BLaER1 treated with 17β-estradiol and CSF1 and Interleukin-3, amounts not matched to agents 10 nM and 100 nM (cell line): ENCODE data around the gene PIK3C2B.
A peak's percentile ranks its signal among the peaks of the same experiment; 100 is the strongest.

Experiments
- H3K27ac ChIP-seq, 11 experiments: shearing (Covaris generic); formaldehyde crosslinking; 2 replicates each; pipeline ENCODE4 v1.8.1; 2022
- H3K27me3 ChIP-seq, 11 experiments: shearing (Covaris generic); formaldehyde crosslinking; 2 replicates each; pipeline ENCODE4 v1.8.1; 2022
- H3K36me3 ChIP-seq, 11 experiments: shearing (Covaris generic); formaldehyde crosslinking; 2 replicates each; pipeline ENCODE4 v1.8.1; 2022
- H3K4me1 ChIP-seq, 10 experiments: shearing (Covaris generic); formaldehyde crosslinking; 2 replicates each; pipeline ENCODE4 v1.8.1; 2022
- H3K4me2 ChIP-seq, 11 experiments: shearing (Covaris generic); formaldehyde crosslinking; 2 replicates each; pipeline ENCODE4 v1.8.1; 2022
- H3K4me3 ChIP-seq, 10 experiments: shearing (Covaris generic); formaldehyde crosslinking; 2 replicates each; pipeline ENCODE4 v1.8.1; 2022
- H3K9ac ChIP-seq, 11 experiments: shearing (Covaris generic); formaldehyde crosslinking; 2 replicates each; pipeline ENCODE4 v1.8.1; 2022
- H3K9me3 ChIP-seq, 11 experiments: shearing (Covaris generic); formaldehyde crosslinking; replicated peaks in 1 of 11; 2 replicates each; pipeline ENCODE4 v1.8.1; 2022
- H4K20me1 ChIP-seq, 11 experiments: shearing (Covaris generic); formaldehyde crosslinking; 2 replicates each; pipeline ENCODE4 v1.8.1; 2022
- Cebpa-rat ChIP-seq, 11 experiments: shearing (Covaris generic); IDR thresholded peaks; 2 replicates each; pipeline ENCODE4 v1.8.1; 2022

PIK3C2B gene

GRCh38 chr1:204450461-204451257, 43.9 kb downstream of the PIK3C2B start:
- Histone ChIP-seq H3K27ac (peak overlapping the region in 10 of 11 experiments; percentile 9 to 74 (median 49); a peak in 18 of 22 replicates), H3K9ac (peak overlapping the region in 10 of 11 experiments; percentile 11 to 70 (median 52); a peak in 17 of 22 replicates), H3K4me1 (peaks cover 71 to 97% (median 87%) of the 10 kb centered on the region in 10 experiments), H3K4me3 (peak overlapping the region in 1 of 10 experiments; percentile 10; a peak in 1 of 20 replicates), H3K27me3 (no peaks in the 10 kb centered on the region), H3K9me3 (no peaks in the 10 kb centered on the region), H3K4me2 (peak overlapping the region; percentile 44 to 90 (median 81)), H3K36me3 (peaks cover 33 to 98% (median 84%) of the 10 kb centered on the region in 11 experiments), H4K20me1 (peaks cover 0 to 6% (median 0%) of the 10 kb centered on the region in 11 experiments; a peak in 4 of 22 replicates)
- TF ChIP-seq Cebpa-rat (IDR thresholded peaks at IDR 0.05) = no peak

DNA sequence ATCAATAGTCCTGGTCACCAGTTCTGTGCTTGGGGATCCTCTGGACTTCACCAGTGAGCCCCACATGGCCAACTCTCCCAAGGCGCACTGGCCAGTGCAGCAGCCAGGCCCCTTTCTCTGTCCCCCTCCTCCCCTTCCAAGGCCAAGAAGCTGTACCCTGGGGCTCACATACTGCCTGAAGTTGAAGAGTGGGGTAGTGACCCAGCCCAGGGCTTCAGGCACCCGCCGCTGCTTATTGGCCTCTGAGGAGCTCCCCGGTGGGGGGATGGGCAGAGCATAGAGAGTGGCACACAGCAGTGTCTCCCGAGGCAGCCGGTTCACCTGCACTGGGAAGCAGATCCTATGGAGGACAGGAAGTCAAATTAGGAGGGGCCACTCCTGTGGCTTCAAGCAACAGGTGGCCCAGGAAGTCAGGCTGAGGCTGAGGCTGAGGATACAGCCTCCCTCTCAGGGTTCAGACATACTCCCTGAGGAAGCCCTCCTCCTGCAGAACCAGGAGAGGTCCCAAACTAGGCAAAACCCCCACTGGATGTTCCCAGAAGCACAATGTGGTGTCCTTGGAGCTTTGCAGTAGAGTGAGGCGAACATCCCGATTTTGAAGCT, 44.8 kb downstream of the PIK3C2B start:
- Histone ChIP-seq H3K4me2 (peak overlapping the region; percentile 44 to 90 (median 81); a peak in 21 of 22 replicates), H3K4me1 (peaks cover 71 to 93% (median 88%) of the 10 kb centered on the region in 10 experiments), H4K20me1 (peaks cover 0 to 6% (median 0%) of the 10 kb centered on the region in 11 experiments; a peak in 4 of 22 replicates), H3K4me3 (no peak overlapping the region), H3K9ac (no peak overlapping the region), H3K27me3 (no peaks in the 10 kb centered on the region), H3K27ac (peak overlapping the region in 8 of 11 experiments; percentile 26 to 74 (median 58); a peak in 12 of 22 replicates), H3K36me3 (peaks cover 33 to 98% (median 85%) of the 10 kb centered on the region in 11 experiments), H3K9me3 (no peaks in the 10 kb centered on the region)
- no peak for TF ChIP-seq Cebpa-rat (IDR thresholded peaks at IDR 0.05)

DNA sequence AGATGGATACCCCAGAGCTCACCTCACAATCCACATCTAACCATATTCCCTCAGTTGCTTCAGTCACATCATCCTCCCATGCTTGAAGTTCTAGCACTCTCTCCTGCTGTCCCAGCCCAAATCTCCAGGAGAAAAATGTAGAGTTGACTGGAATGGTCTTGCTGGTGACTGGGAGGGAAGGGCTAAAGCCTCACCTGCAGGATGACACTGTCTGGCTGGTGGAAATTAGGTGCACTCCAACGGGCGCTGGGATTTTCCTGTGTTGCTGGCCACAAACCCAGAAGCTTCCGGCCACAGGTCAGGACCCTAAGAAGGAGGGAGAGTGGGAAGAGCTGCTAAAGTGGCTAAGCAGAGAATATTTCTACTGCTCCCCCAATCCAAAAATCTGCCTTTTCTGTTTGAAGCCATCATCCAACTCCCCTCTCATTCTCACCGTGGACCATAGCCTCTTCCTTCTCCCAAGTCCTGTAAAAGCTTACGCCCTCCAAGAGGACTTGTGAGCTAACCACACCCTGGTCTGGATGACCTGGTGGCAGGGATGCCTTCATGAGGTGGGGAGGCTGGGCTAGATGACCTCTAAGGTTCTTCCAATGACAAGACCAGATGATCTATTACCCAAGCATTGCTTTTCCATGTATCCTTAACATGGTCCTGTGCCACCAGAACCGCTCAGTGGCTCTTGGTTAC, 45.5 kb downstream of the PIK3C2B start:
- Histone ChIP-seq H3K27ac (peak overlapping the region in 8 of 11 experiments; percentile 25 to 74 (median 58); a peak in 15 of 22 replicates), H3K4me2 (peak overlapping the region; percentile 42 to 90 (median 81)), H4K20me1 (peaks cover 0 to 6% (median 0%) of the 10 kb centered on the region in 11 experiments; a peak in 4 of 22 replicates), H3K9ac (peak overlapping the region in 3 of 11 experiments; percentile 11 to 48 (median 36); a peak in 4 of 22 replicates), H3K36me3 (peaks cover 34 to 98% (median 85%) of the 10 kb centered on the region in 11 experiments), H3K4me3 (no peak overlapping the region), H3K27me3 (no peaks in the 10 kb centered on the region), H3K9me3 (no peaks in the 10 kb centered on the region), H3K4me1 (peaks cover 71 to 87% (median 84%) of the 10 kb centered on the region in 10 experiments)
- no peak for TF ChIP-seq Cebpa-rat (IDR thresholded peaks at IDR 0.05)

- no peaks in the 10 kb centered on the region for H3K9me3 ChIP-seq
- peak overlapping the region; percentile 42 to 90 (median 81) for H3K4me2 ChIP-seq
- H3K9ac ChIP-seq = peak overlapping the region in 3 of 11 experiments; percentile 36 to 48 (median 37); a peak in 7 of 22 replicates
- peaks cover 70 to 80% (median 78%) of the 10 kb centered on the region in 10 experiments for H3K4me1 ChIP-seq
- H3K27me3 ChIP-seq = no peaks in the 10 kb centered on the region
- peaks cover 41 to 98% (median 87%) of the 10 kb centered on the region in 11 experiments for H3K36me3 ChIP-seq
- H3K4me3 ChIP-seq = no peak overlapping the region
- H4K20me1 ChIP-seq = peaks cover 0 to 6% (median 0%) of the 10 kb centered on the region in 11 experiments; a peak in 4 of 22 replicates
- no peak for TF ChIP-seq Cebpa-rat (IDR thresholded peaks at IDR 0.05)
- H3K27ac ChIP-seq = peak overlapping the region in 8 of 11 experiments; percentile 25 to 74 (median 60); a peak in 16 of 22 replicates
These were observed 46.2 kb downstream of the PIK3C2B start for GRCh38 chr1:204448344-204448964.

DNA sequence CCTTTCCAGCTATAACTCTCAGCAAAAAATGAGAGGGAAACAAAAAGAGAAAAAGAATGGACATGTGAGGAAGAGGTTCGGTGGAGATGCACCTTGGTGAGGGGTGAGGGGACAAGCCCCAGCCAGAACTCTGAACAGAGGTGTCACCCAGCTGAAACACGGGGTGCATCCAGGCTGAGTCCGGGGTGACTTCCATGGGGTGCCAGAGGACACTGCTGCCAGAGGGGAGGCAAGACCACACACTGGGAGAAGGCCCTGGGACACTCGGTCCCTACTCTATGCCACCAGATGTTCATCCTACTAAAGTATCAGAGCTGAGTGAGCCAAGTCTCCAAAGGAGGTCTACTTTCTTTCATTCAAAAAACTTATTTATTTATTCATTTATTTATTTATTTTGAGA, 46.9 kb downstream of the PIK3C2B start:
- Histone ChIP-seq H4K20me1 (peaks cover 0 to 6% (median 0%) of the 10 kb centered on the region in 11 experiments; a peak in 4 of 22 replicates), H3K9ac (peak overlapping the region in 7 of 11 experiments; percentile 18 to 48 (median 34); a peak in 8 of 22 replicates), H3K27me3 (no peaks in the 10 kb centered on the region), H3K4me3 (no peak overlapping the region), H3K36me3 (peaks cover 48 to 98% (median 87%) of the 10 kb centered on the region in 11 experiments), H3K9me3 (no peaks in the 10 kb centered on the region), H3K4me1 (peaks cover 63 to 73% (median 70%) of the 10 kb centered on the region in 10 experiments), H3K4me2 (peak overlapping the region in 8 of 11 experiments; percentile 4 to 87 (median 74); a peak in 15 of 22 replicates), H3K27ac (peak overlapping the region in 8 of 11 experiments; percentile 25 to 74 (median 54); a peak in 15 of 22 replicates)
- TF ChIP-seq Cebpa-rat (IDR thresholded peaks at IDR 0.05) = no peak

GRCh38 chr1:204447190-204447589, 47.4 kb downstream of the PIK3C2B start:
- H3K9me3 ChIP-seq = no peaks in the 10 kb centered on the region
- H3K36me3 ChIP-seq = peaks cover 53 to 98% (median 87%) of the 10 kb centered on the region in 11 experiments
- no peaks in the 10 kb centered on the region for H3K27me3 ChIP-seq
- H3K4me1 ChIP-seq = peaks cover 58 to 67% (median 65%) of the 10 kb centered on the region in 10 experiments
- peak overlapping the region in 7 of 11 experiments; percentile 8 to 36 (median 26); a peak in 8 of 22 replicates for H3K9ac ChIP-seq
- no peak for TF ChIP-seq Cebpa-rat (IDR thresholded peaks at IDR 0.05)
- H4K20me1 ChIP-seq = peaks cover 0 to 6% (median 0%) of the 10 kb centered on the region in 11 experiments; a peak in 4 of 22 replicates
- H3K4me2 ChIP-seq = peak overlapping the region in 10 of 11 experiments; percentile 21 to 83 (median 65); a peak in 18 of 22 replicates
- H3K4me3 ChIP-seq = no peak overlapping the region
- peak overlapping the region in 6 of 11 experiments; percentile 31 to 74 (median 60); a peak in 10 of 22 replicates for H3K27ac ChIP-seq

DNA sequence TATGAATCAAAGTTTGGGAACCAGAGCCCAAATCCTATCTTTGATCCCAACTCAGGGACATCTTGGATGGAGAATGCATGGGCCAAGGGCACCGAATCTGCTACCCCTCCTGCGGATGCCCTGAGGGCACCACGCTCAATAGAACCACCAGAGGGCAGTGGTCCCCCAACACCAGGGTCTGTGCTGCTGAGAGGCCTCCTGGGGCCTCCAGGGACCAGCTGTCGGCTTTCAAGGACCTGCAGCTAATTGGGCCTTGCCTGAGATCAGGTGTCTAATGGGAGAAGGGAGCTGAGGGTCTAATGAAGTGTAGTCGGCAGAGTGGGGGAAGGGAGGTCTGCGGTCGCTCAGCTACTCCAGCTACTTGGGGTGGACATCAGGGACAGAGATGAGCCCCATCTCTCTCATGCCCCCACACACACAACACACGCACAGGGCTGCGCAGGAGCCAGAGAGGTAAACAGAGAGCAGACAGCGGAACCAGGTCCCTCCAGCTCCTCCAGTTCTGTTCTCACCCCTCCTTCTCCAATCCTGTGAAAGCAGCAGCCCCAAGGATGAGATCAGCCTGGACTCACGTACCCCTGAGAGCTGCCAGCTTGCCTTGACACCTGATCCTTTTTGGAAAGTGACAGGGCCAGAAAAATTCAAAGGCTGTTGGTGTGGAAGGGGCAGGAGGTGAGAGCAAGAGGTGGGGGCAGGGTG, 48.0 kb downstream of the PIK3C2B start:
- H3K4me1 ChIP-seq = peaks cover 52 to 61% (median 59%) of the 10 kb centered on the region in 10 experiments
- TF ChIP-seq Cebpa-rat (IDR thresholded peaks at IDR 0.05) = no peak
- peaks cover 54 to 98% (median 87%) of the 10 kb centered on the region in 11 experiments for H3K36me3 ChIP-seq
- H4K20me1 ChIP-seq = peaks cover 0 to 6% (median 0%) of the 10 kb centered on the region in 11 experiments; a peak in 3 of 22 replicates
- H3K4me2 ChIP-seq = peak overlapping the region; percentile 21 to 83 (median 64)
- peak overlapping the region in 6 of 11 experiments; percentile 1 to 74 (median 60); a peak in 7 of 22 replicates for H3K27ac ChIP-seq
- no peaks in the 10 kb centered on the region for H3K27me3 ChIP-seq
- peak overlapping the region in 7 of 11 experiments; percentile 8 to 34 (median 25); a peak in 6 of 22 replicates for H3K9ac ChIP-seq
- no peaks in the 10 kb centered on the region for H3K9me3 ChIP-seq
- H3K4me3 ChIP-seq = no peak overlapping the region
